ENCODE measurements around the gene GPRC5C. TPM values are rescaled to one million over a fixed set of nuclear protein-coding genes. Genes with fewer than 3 reads are reported as not detected.

The GPRC5C gene
- polyA plus RNA-seq, 2 of the 4 experiments (the other 2 are of a cell fraction): 36.5 to 49.2 TPM

DNA sequence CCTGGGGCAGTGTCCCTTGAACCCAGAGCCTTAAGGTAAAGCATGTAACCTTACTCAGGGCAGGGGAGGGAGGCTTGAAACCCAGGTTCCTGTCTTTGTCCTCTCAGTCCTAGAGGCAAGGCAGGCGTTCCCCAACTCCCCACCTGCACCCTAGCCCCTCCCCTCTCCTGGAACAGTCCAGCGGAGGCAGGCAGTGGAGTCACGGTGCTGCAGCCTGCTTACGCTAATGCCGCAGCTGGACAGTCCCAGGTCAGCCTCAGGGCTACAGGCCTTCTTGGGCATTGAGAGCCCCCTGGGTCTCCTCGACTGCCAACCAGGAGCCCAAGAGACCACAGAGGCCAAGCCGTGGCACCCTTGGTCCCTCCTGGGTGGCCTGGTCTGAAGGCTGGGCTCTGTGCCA is 27.7 kb downstream of the GPRC5C start:
- Histone ChIP-seq H3K4me2 (no peak overlapping the region), H3K4me1 (peaks cover 6% of the 10 kb centered on the region), H3K4me3 (no peak overlapping the region), H3K9me3 (no peaks in the 10 kb centered on the region), H3K27ac (no peak overlapping the region)
- TF ChIP-seq MYC (IDR thresholded peaks at IDR 0.05; ENCODE audit: borderline replicate concordance, low read length) (no peak), RARB (CRISPR knock-in tag; IDR thresholded peaks at IDR 0.05) (no peak), ZFP36 (IDR thresholded peaks at IDR 0.05; ENCODE audit: borderline replicate concordance, partially characterized antibody) (no peak), GATA3 (IDR thresholded peaks at IDR 0.05; ENCODE audit: borderline replicate concordance) (no peak), ESRRA (IDR thresholded peaks at IDR 0.05; ENCODE audit: borderline replicate concordance, low read length) (no peak), POLR2AphosphoS2 (conservative IDR thresholded peaks at IDR 0.05; ENCODE audit: low read length) (no peak), NPAS2 (CRISPR knock-in tag; IDR thresholded peaks at IDR 0.05; ENCODE audit: borderline replicate concordance) (no peak), JUN (IDR thresholded peaks at IDR 0.05) (no peak), POLR2A (IDR thresholded peaks at IDR 0.05; ENCODE audit: low read length) (no peak), EHMT2 (IDR thresholded peaks at IDR 0.05; ENCODE audit: low read depth) (no peak), TP53 (CRISPR knock-in tag; IDR thresholded peaks at IDR 0.05) (no peak), ZNF302 (CRISPR knock-in tag; IDR thresholded peaks at IDR 0.05) (no peak), RNF2 (IDR thresholded peaks at IDR 0.05; ENCODE audit: borderline replicate concordance, low read depth) (no peak), TFCP2L1 (CRISPR knock-in tag; IDR thresholded peaks at IDR 0.05) (no peak)
- TF ChIP-seq, protein P1, sequence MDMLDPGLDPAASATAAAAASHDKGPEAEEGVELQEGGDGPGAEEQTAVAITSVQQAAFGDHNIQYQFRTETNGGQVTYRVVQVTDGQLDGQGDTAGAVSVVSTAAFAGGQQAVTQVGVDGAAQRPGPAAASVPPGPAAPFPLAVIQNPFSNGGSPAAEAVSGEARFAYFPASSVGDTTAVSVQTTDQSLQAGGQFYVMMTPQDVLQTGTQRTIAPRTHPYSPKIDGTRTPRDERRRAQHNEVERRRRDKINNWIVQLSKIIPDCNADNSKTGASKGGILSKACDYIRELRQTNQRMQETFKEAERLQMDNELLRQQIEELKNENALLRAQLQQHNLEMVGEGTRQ (IDR thresholded peaks at IDR 0.05): no peak
- TF ChIP-seq, protein P2, sequence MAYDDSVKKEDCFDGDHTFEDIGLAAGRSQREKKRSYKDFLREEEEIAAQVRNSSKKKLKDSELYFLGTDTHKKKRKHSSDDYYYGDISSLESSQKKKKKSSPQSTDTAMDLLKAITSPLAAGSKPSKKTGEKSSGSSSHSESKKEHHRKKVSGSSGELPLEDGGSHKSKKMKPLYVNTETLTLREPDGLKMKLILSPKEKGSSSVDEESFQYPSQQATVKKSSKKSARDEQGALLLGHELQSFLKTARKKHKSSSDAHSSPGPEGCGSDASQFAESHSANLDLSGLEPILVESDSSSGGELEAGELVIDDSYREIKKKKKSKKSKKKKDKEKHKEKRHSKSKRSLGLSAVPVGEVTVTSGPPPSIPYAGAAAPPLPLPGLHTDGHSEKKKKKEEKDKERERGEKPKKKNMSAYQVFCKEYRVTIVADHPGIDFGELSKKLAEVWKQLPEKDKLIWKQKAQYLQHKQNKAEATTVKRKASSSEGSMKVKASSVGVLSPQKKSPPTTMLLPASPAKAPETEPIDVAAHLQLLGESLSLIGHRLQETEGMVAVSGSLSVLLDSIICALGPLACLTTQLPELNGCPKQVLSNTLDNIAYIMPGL (CRISPR knock-in tag; IDR thresholded peaks at IDR 0.05; ENCODE audit: borderline replicate concordance): no peak
- POLR2A ChIA-PET: no interaction called here
- FAIRE-seq: no peak
- WGBS (ENCODE audit: missing lambda C conversion rate): 44% methylated on average over 6 of the region's 7 CpGs
- DNase-seq (ENCODE audit: low read depth in 1 of 2, low spot score in 1 of 2): no peak
- ATAC-seq: no peak
- CTCF ChIA-PET: interaction anchor here (0.7 to 7.4 kb wide), 10 partner anchors 28 to 151 kb away, joined by 3 to 127 read pairs (median 21); no protein-coding TSS in a partner anchor

DNA sequence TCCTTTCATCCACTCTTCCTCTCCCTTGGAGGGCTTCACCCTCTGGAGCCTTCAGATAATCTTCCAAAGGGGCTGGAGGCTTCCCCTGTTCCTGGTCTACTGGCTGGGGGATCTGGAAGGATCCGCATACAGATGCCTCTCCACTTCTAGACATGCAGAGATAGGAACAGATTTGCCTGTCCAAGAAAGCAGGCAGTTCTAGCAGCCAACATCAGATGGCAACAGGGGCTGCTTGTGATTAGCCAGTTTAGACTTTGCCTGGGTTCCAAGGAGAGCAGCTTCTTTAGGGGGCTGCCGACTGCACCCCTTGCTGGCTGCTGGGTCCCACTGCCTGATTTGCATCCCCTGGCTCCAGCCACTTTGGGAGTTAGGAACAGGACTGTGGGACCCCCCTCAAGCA is 28.4 kb downstream of the GPRC5C start:
- Histone ChIP-seq H3K27ac (no peak overlapping the region), H3K4me2 (no peak overlapping the region), H3K4me3 (no peak overlapping the region), H3K4me1 (peaks cover under 1% of the 10 kb centered on the region; the same call in 2 of the 3 replicates), H3K9me3 (no peaks in the 10 kb centered on the region)
- no peak for FAIRE-seq
- DNase-seq (ENCODE audit: low read depth in 1 of 2, low spot score in 1 of 2): no peak
- peak in 1 of 2 experiments; percentile 19; a peak in 1 of 6 replicates for ATAC-seq
- TF ChIP-seq RAD21 (conservative IDR thresholded peaks at IDR 0.05 in 1 of 2, IDR thresholded peaks at IDR 0.05 in 1 of 2) (peak in 1 of 2 experiments; percentile 5; a peak in 1 of 5 replicates), JUN (IDR thresholded peaks at IDR 0.05) (no peak), CHD2 (IDR thresholded peaks at IDR 0.05; ENCODE audit: low read length, partially characterized antibody) (no peak), BHLHE40 (IDR thresholded peaks at IDR 0.05; ENCODE audit: low read depth, low read length) (no peak)
- 13% methylated on average over 2 of the region's 2 CpGs for WGBS (ENCODE audit: missing lambda C conversion rate)
- ChIA-PET POLR2A (no interaction called here), CTCF (interaction anchor here (0.6 to 7.4 kb wide), 6 partner anchors 24 to 159 kb away, joined by 3 to 127 read pairs (median 18); no protein-coding TSS in a partner anchor)

DNA sequence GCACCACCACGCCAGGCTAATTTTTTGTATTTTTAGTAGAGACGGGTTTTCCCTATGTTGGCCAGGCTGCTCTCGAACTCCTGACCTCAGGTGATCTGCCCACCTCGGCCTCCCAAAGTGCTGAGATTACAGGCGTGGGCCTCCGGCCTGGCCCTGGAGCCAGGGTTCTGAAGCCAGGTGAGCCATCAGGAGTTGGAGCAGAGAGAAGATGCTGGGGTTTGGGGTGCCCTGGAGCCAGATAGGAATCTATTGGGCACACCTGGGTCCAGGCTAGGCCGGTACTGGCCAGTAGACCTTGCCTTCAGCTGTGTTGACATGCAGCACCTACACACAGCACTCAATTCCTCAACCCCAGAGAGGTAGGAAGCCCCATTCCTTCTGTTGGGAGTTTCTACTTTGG is 29.1 kb downstream of the GPRC5C start:
- ATAC-seq: no peak
- WGBS (ENCODE audit: missing lambda C conversion rate): 57% methylated on average over 7 of the region's 7 CpGs
- POLR2A ChIA-PET: interaction anchor here (0.6 kb wide), 1 partner anchor 108 kb away, joined by 3 read pairs; no protein-coding TSS in a partner anchor
- TF ChIP-seq, protein P3, sequence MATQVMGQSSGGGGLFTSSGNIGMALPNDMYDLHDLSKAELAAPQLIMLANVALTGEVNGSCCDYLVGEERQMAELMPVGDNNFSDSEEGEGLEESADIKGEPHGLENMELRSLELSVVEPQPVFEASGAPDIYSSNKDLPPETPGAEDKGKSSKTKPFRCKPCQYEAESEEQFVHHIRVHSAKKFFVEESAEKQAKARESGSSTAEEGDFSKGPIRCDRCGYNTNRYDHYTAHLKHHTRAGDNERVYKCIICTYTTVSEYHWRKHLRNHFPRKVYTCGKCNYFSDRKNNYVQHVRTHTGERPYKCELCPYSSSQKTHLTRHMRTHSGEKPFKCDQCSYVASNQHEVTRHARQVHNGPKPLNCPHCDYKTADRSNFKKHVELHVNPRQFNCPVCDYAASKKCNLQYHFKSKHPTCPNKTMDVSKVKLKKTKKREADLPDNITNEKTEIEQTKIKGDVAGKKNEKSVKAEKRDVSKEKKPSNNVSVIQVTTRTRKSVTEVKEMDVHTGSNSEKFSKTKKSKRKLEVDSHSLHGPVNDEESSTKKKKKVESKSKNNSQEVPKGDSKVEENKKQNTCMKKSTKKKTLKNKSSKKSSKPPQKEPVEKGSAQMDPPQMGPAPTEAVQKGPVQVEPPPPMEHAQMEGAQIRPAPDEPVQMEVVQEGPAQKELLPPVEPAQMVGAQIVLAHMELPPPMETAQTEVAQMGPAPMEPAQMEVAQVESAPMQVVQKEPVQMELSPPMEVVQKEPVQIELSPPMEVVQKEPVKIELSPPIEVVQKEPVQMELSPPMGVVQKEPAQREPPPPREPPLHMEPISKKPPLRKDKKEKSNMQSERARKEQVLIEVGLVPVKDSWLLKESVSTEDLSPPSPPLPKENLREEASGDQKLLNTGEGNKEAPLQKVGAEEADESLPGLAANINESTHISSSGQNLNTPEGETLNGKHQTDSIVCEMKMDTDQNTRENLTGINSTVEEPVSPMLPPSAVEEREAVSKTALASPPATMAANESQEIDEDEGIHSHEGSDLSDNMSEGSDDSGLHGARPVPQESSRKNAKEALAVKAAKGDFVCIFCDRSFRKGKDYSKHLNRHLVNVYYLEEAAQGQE (IDR thresholded peaks at IDR 0.05): no peak
- TF ChIP-seq JUNB (IDR thresholded peaks at IDR 0.05) (no peak), CBX2 (IDR thresholded peaks at IDR 0.05; ENCODE audit: borderline replicate concordance, low read depth) (no peak), TFCP2L1 (CRISPR knock-in tag; IDR thresholded peaks at IDR 0.05) (no peak), MAFK (IDR thresholded peaks at IDR 0.05; ENCODE audit: partially characterized antibody) (no peak), GATA3 (IDR thresholded peaks at IDR 0.05; ENCODE audit: borderline replicate concordance) (no peak), BHLHE40 (IDR thresholded peaks at IDR 0.05; ENCODE audit: low read depth, low read length) (no peak), SMC3 (IDR thresholded peaks at IDR 0.05) (no peak), NPAS2 (CRISPR knock-in tag; IDR thresholded peaks at IDR 0.05; ENCODE audit: borderline replicate concordance) (no peak)
- TF ChIP-seq, protein P4, sequence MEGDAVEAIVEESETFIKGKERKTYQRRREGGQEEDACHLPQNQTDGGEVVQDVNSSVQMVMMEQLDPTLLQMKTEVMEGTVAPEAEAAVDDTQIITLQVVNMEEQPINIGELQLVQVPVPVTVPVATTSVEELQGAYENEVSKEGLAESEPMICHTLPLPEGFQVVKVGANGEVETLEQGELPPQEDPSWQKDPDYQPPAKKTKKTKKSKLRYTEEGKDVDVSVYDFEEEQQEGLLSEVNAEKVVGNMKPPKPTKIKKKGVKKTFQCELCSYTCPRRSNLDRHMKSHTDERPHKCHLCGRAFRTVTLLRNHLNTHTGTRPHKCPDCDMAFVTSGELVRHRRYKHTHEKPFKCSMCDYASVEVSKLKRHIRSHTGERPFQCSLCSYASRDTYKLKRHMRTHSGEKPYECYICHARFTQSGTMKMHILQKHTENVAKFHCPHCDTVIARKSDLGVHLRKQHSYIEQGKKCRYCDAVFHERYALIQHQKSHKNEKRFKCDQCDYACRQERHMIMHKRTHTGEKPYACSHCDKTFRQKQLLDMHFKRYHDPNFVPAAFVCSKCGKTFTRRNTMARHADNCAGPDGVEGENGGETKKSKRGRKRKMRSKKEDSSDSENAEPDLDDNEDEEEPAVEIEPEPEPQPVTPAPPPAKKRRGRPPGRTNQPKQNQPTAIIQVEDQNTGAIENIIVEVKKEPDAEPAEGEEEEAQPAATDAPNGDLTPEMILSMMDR (IDR thresholded peaks at IDR 0.05): no peak

More for the DNA sequence above, 29.1 kb downstream of the GPRC5C start:
- Histone ChIP-seq H3K4me2 (no peak overlapping the region), H3K4me3 (no peak overlapping the region), H3K9me3 (no peaks in the 10 kb centered on the region), H3K27ac (no peak overlapping the region), H3K4me1 (no peaks in the 10 kb centered on the region)
- CTCF ChIA-PET: interaction anchor here (0.6 to 7.4 kb wide), 5 partner anchors 24 to 142 kb away, joined by 3 to 127 read pairs (median 5); no protein-coding TSS in a partner anchor
- FAIRE-seq: no peak
- no peak for DNase-seq (ENCODE audit: low read depth in 1 of 2, low spot score in 1 of 2)
